ENCODE measurements around the gene POLR2C.

Gene POLR2C

GRCh38 chr16:57452021-57452420, 10.5 kb upstream of the POLR2C start:
- DNase-seq: no peak

GRCh38 chr16:57462978-57463362, 491 bp downstream of the POLR2C start:
- DNase-seq: no peak

- no peak for DNase-seq
These were observed 2.0 kb downstream of the POLR2C start for GRCh38 chr16:57464523-57464922.

- no peak for DNase-seq
These were observed 5.9 kb downstream of the POLR2C start for GRCh38 chr16:57468346-57468745.

- DNase-seq: no peak
These were observed 6.6 kb downstream of the POLR2C start for GRCh38 chr16:57469046-57469445.

- DNase-seq: no peak
These were observed 7.5 kb downstream of the POLR2C start for GRCh38 chr16:57469917-57470470.

- DNase-seq: no peak
These were observed 8.2 kb downstream of the POLR2C start for GRCh38 chr16:57470711-57471110.

- no peak for DNase-seq
These were observed 8.7 kb downstream of the POLR2C start for GRCh38 chr16:57471209-57471608.

GRCh38 chr16:57471852-57472664, 9.6 kb downstream of the POLR2C start:
- no peak for DNase-seq

GRCh38 chr16:57472665-57473060, 10.2 kb downstream of the POLR2C start:
- DNase-seq: no peak

GRCh38 chr16:57473176-57473840, 10.8 kb downstream of the POLR2C start:
- DNase-seq: no peak

- DNase-seq: no peak
These were observed 11.4 kb downstream of the POLR2C start for GRCh38 chr16:57473906-57474305.

- DNase-seq: no peak
These were observed 12.5 kb downstream of the POLR2C start for GRCh38 chr16:57474671-57475661.

GRCh38 chr16:57475711-57476339, 13.3 kb downstream of the POLR2C start:
- peak; percentile 94 for DNase-seq

GRCh38 chr16:57476546-57477410, 14.3 kb downstream of the POLR2C start:
- DNase-seq: no peak

- DNase-seq: no peak
These were observed 15.2 kb downstream of the POLR2C start for GRCh38 chr16:57477531-57478202.

GRCh38 chr16:57478396-57479204, 16.1 kb downstream of the POLR2C start:
- no peak for DNase-seq

GRCh38 chr16:57479205-57479975, 16.9 kb downstream of the POLR2C start:
- no peak for DNase-seq
